Endothelial cell of umbilical vein (primary cell): Measurements from ENCODE around the gene PAOX. TPM values are rescaled to one million over a fixed set of nuclear protein-coding genes. Genes with fewer than 3 reads are reported as not detected.

Source experiments
- BruUV-seq: library from RNA; stranded (reverse); fragments of 400-500 nt; replicated peaks from 2 replicates; lab custom pipeline; 2021; lab: Mats Ljungman, UMichigan
- CTCF ChIA-PET: fragments of 300-600, 350-600 bp; sonication (Branson Sonifier 250); formaldehyde crosslinking; loops from one replicate; lab custom pipeline; 2021; ENCODE audit warnings: antibody characterized with exemption, inconsistent platforms; lab: Charles Lee
- POLR2A ChIA-PET: fragments of 300-600, 350-600 bp; sonication (Branson Sonifier 250); formaldehyde crosslinking; loops from one replicate; lab custom pipeline; 2021; ENCODE audit warnings: antibody characterized with exemption, inconsistent platforms; lab: Charles Lee
- DNase-seq: peaks from one replicate; pipeline ENCODE4 v3.0.0-alpha.2; 2011; ENCODE audit warnings: low read depth, low spot score
- FAIRE-seq: peaks from 2 replicates; lab custom pipeline; 2011; peaks lifted over from hg19 to GRCh38; lab: Jason Lieb, UNC
- H2AFZ ChIP-seq: 2 replicates; pipeline ENCODE4 v1.6.0; 2012; ENCODE audit warnings: low read depth, low read length, control low read depth, inconsistent platforms
- H3K27ac ChIP-seq: 2 replicates; pipeline ENCODE4 v1.5.1; 2011; ENCODE audit warnings: low read depth, mild to moderate bottlenecking, control low read depth, low read length, moderate library complexity; ENCODE audit not compliant: insufficient read depth
- H3K27me3 ChIP-seq, 2 experiments: 2 replicates each; pipeline versions ENCODE4 v1.6.0 to v1.6.1; 2011; ENCODE audit warnings: low read length in 2 of 2, mixed read lengths in 1 of 2; ENCODE audit not compliant: control insufficient read depth in 2 of 2, insufficient read depth in 2 of 2
- H3K36me3 ChIP-seq, 2 experiments: 2 replicates in 1 of 2; 3 replicates in 1 of 2; pipeline ENCODE4 v1.5.1; 2011; ENCODE audit warnings: low read length in 2 of 2, mild to moderate bottlenecking in 1 of 2, moderate library complexity in 1 of 2; ENCODE audit not compliant: control insufficient read depth in 2 of 2, insufficient read depth in 2 of 2; ENCODE audit errors: extremely low read depth in 1 of 2
- H3K4me1 ChIP-seq: 3 replicates; pipeline ENCODE4 v1.5.1; 2011; ENCODE audit warnings: mild to moderate bottlenecking, low read length; ENCODE audit not compliant: control insufficient read depth, insufficient read depth; ENCODE audit errors: extremely low read depth
- H3K4me2 ChIP-seq: 2 replicates; pipeline ENCODE4 v1.6.1; 2011; ENCODE audit warnings: low read length, control low read depth, mixed read lengths; ENCODE audit not compliant: insufficient read depth
- H3K4me3 ChIP-seq, 3 experiments: fragments of 200-600 bp in 1 of 3; sonication (generic), shearing (Covaris generic) in 1 of 3; replicated peaks in 1 of 3; 2 replicates each; pipeline ENCODE4 v1.5.1; 2011 to 2016; ENCODE audit warnings: control low read depth in 3 of 3, low read length in 3 of 3, mild to moderate bottlenecking in 2 of 3, inconsistent platforms in 1 of 3, low read depth in 1 of 3, moderate library complexity in 1 of 3; ENCODE audit not compliant: insufficient read depth in 1 of 3
- H3K79me2 ChIP-seq: 2 replicates; pipeline ENCODE4 v1.6.0; 2012; ENCODE audit warnings: low read length, inconsistent platforms; ENCODE audit not compliant: control insufficient read depth, insufficient read depth
- H3K9ac ChIP-seq: replicated peaks from 2 replicates; pipeline ENCODE3; 2011; ENCODE audit warnings: low read length, control low read depth; ENCODE audit not compliant: insufficient read depth; ENCODE audit errors: extremely low read depth
- H3K9me1 ChIP-seq: replicated peaks from 3 replicates; pipeline ENCODE4 v1.6.0; 2011; ENCODE audit warnings: mild to moderate bottlenecking, low read length; ENCODE audit not compliant: control insufficient read depth, insufficient read depth; ENCODE audit errors: extremely low read depth
- H3K9me3 ChIP-seq: replicated peaks from 2 replicates; pipeline ENCODE4 v1.5.1; 2012; ENCODE audit warnings: low read length, inconsistent platforms; ENCODE audit not compliant: control insufficient read depth, insufficient read depth
- H4K20me1 ChIP-seq: replicated peaks from 2 replicates; pipeline ENCODE3; 2011; ENCODE audit warnings: mild to moderate bottlenecking, low read length; ENCODE audit not compliant: control insufficient read depth, insufficient read depth; ENCODE audit errors: extremely low read depth
- EZH2 ChIP-seq: IDR thresholded peaks from 2 replicates; pipeline ENCODE4 v1.6.1; 2012; ENCODE audit warnings: borderline replicate concordance, low read depth, mild to moderate bottlenecking, moderate library complexity, low read length, inconsistent platforms; ENCODE audit not compliant: severe bottlenecking
- GATA2 ChIP-seq: IDR thresholded peaks from 2 replicates; pipeline ENCODE4 v1.7.0; 2011; ENCODE audit warnings: low read depth, mild to moderate bottlenecking, moderate library complexity, mixed read lengths, low read length; ENCODE audit not compliant: insufficient read length, insufficient read depth
- JUN ChIP-seq: IDR thresholded peaks from 2 replicates; pipeline ENCODE4 v1.6.1; 2011; ENCODE audit warnings: borderline replicate concordance, low read depth; ENCODE audit not compliant: insufficient read length, insufficient read depth
- MYC ChIP-seq: IDR thresholded peaks from one replicate; pipeline ENCODE4 v1.6.1; 2011; ENCODE audit warnings: mild to moderate bottlenecking, low read depth, low read length
- POLR2A ChIP-seq: IDR thresholded peaks from 2 replicates; pipeline ENCODE4 v1.6.1; 2012; ENCODE audit warnings: low read depth, mild to moderate bottlenecking, control low read depth, low read length
- POLR2AphosphoS5 ChIP-seq: IDR thresholded peaks from 2 replicates; pipeline ENCODE4 v1.6.1; 2012; ENCODE audit warnings: low read depth, mild to moderate bottlenecking, control low read depth, low read length, moderate library complexity; ENCODE audit not compliant: insufficient read depth
- dilution Hi-C: fragments of 300-500 bp; cut with MboI; formaldehyde crosslinking; loops from one replicate; pipeline ENCODE4 v1.15.0; 2019; ENCODE audit warnings: low sequenced_read_pairs; ENCODE audit not compliant: extremely low pct_ligation_motif_present
- intact Hi-C: fragments of 100-400 bp; cut with micrococcal nuclease; formaldehyde crosslinking; loops from one replicate; pipeline ENCODE4 v1.10.0; 2022
- polyA plus RNA-seq, 4 experiments: library from polyadenylated mRNA; depleted of rRNA in 3 of 4; stranded (reverse) in 3 of 4; unstranded in 1 of 4; fragments of >200 nt; gene quantifications; 2 replicates each; pipeline versions ENCODE4 v1.2.1 to v1.2.3, GENCODE V29; 2011 to 2012; ENCODE audit warnings: missing spikeins in 1 of 4
- total RNA-seq: library from RNA; stranded (reverse); gene quantifications from 2 replicates; pipeline ENCODE4 v1.2.3, GENCODE V29; 2021
- TF ChIP-seq, protein P1 (sequence below), 2 donors: IDR thresholded peaks; 1 replicate in 1 of 2; 2 replicates in 1 of 2; pipeline ENCODE4 v1.5.1; 2011; ENCODE audit warnings: low read length in 2 of 2, mild to moderate bottlenecking in 2 of 2, moderate library complexity in 2 of 2, control low read depth in 1 of 2, inconsistent platforms in 1 of 2, low read depth in 1 of 2; ENCODE audit not compliant: insufficient read depth in 1 of 2; ENCODE audit errors: extremely low read depth in 1 of 2
- TF ChIP-seq, protein P2 (sequence below): IDR thresholded peaks from 2 replicates; pipeline ENCODE4 v1.6.1; 2011; ENCODE audit not compliant: insufficient read depth, insufficient read length

Gene PAOX
- total and polyA plus RNA-seq, 2 donors (not counting 3 experiments of a cell fraction or from before 2014, with no cell fraction given), result 2.6 to 3.8 TPM

DNA sequence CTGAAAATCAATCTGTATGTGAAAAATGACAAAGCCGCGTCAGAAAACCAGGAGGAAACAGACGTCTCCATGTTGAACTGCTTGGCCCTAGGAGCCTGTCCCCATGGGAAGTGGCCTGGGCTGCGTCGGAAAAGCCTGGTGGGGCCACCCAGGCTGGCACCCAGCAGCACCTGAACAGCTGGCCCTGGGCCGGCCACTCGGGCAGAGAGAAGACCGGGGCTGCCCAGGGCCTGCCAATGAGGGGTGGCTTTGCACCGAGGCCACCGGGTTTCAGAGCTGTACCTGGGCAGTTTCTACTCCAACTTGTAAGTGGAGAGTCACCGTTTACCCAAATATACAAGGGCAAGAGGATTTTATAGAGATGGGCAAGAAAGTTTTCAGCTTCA is 20.1 kb upstream of the PAOX start:
- no peak for TF ChIP-seq GATA2
- TF ChIP-seq POLR2AphosphoS5, result no peak
- TF ChIP-seq, protein P1, sequence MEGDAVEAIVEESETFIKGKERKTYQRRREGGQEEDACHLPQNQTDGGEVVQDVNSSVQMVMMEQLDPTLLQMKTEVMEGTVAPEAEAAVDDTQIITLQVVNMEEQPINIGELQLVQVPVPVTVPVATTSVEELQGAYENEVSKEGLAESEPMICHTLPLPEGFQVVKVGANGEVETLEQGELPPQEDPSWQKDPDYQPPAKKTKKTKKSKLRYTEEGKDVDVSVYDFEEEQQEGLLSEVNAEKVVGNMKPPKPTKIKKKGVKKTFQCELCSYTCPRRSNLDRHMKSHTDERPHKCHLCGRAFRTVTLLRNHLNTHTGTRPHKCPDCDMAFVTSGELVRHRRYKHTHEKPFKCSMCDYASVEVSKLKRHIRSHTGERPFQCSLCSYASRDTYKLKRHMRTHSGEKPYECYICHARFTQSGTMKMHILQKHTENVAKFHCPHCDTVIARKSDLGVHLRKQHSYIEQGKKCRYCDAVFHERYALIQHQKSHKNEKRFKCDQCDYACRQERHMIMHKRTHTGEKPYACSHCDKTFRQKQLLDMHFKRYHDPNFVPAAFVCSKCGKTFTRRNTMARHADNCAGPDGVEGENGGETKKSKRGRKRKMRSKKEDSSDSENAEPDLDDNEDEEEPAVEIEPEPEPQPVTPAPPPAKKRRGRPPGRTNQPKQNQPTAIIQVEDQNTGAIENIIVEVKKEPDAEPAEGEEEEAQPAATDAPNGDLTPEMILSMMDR (IDR thresholded peaks at IDR 0.05; ENCODE audit: extremely low read depth in 1 of 2, insufficient read depth in 1 of 2, low read depth in 1 of 2, low read length in 2 of 2), result no peak
- no peak for TF ChIP-seq EZH2
- no peak for TF ChIP-seq MYC
- TF ChIP-seq JUN, result no peak
- TF ChIP-seq POLR2A, result no peak
- TF ChIP-seq, protein P2, sequence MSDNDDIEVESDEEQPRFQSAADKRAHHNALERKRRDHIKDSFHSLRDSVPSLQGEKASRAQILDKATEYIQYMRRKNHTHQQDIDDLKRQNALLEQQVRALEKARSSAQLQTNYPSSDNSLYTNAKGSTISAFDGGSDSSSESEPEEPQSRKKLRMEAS, result no peak
- no peak overlapping the region for H3K4me3 ChIP-seq
- ChIA-PET POLR2A (no interaction called here), CTCF (interaction anchor here (1.2 kb wide), 1 partner anchor 19 kb away, joined by 3 read pairs; no protein-coding TSS in a partner anchor)
- FAIRE-seq, result no peak
- H3K4me2 ChIP-seq, result no peak overlapping the region
- peaks cover 0 to 4% of the 10 kb centered on the region in 2 experiments for H3K36me3 ChIP-seq
- no peak overlapping the region for H3K27ac ChIP-seq
- H3K4me1 ChIP-seq, result peaks cover 3% of the 10 kb centered on the region
- no TSS peak for BruUV-seq
- intact Hi-C loops, result no loop called here
- no peaks in the 10 kb centered on the region for H4K20me1 ChIP-seq
- H2AFZ ChIP-seq, result no peak overlapping the region
- dilution Hi-C loops, result no loop called here
- H3K9me1 ChIP-seq, result no peaks in the 10 kb centered on the region
- no peaks in the 10 kb centered on the region for H3K79me2 ChIP-seq
- no peaks in the 10 kb centered on the region for H3K9me3 ChIP-seq
- H3K9ac ChIP-seq, result no peak overlapping the region
- DNase-seq, result no peak
- no peaks in the 10 kb centered on the region for H3K27me3 ChIP-seq
